GM18508 (cell line): Measurements from ENCODE around the gene ZNF518A.

Experiments used
- ATAC-seq: cut with Tn5 transposase; IDR thresholded peaks from one replicate; pipeline ENCODE4 v1.9.1; 2021; ENCODE audit warnings: moderate number of reproducible peaks; ENCODE audit not compliant: insufficient read depth, unreplicated experiment

The ZNF518A gene

GRCh38 chr10:96129387-96130325 lies at the start of gene ZNF518A:
ZNF518A (plus strand) TSS chr10:96130297; CDS start chr10:96156323, 26,026 bp downstream.
- peak; percentile 45 for ATAC-seq

- ATAC-seq, result no peak
Observed at GRCh38 chr10:96082153-96082552, 47.9 kb upstream of the ZNF518A start.

- no peak for ATAC-seq
Observed at GRCh38 chr10:96082748-96083147, 47.3 kb upstream of the ZNF518A start.

GRCh38 chr10:96089116-96089515 lies 41.0 kb upstream of the ZNF518A start:
- no peak for ATAC-seq

- peak; percentile 55 for ATAC-seq
Observed at GRCh38 chr10:96089670-96090462, 40.2 kb upstream of the ZNF518A start.

- ATAC-seq, result no peak
Observed at GRCh38 chr10:96090463-96090800, 39.7 kb upstream of the ZNF518A start.

- ATAC-seq, result no peak
Observed at GRCh38 chr10:96092999-96093767, 36.9 kb upstream of the ZNF518A start.

- no peak for ATAC-seq
Observed at GRCh38 chr10:96093948-96094347, 36.1 kb upstream of the ZNF518A start.

GRCh38 chr10:96096958-96097357 lies 33.1 kb upstream of the ZNF518A start:
- no peak for ATAC-seq

- no peak for ATAC-seq
Observed at GRCh38 chr10:96097865-96098264, 32.2 kb upstream of the ZNF518A start.

GRCh38 chr10:96107623-96108038 lies 22.5 kb upstream of the ZNF518A start:
- no peak for ATAC-seq

- ATAC-seq, result no peak
Observed at GRCh38 chr10:96112531-96112930, 17.6 kb upstream of the ZNF518A start.

- no peak for ATAC-seq
Observed at GRCh38 chr10:96118604-96119450, 11.3 kb upstream of the ZNF518A start.

GRCh38 chr10:96122824-96123223 lies 7.3 kb upstream of the ZNF518A start:
- no peak for ATAC-seq

- no peak for ATAC-seq
Observed at GRCh38 chr10:96124230-96125141, 5.6 kb upstream of the ZNF518A start.

- no peak for ATAC-seq
Observed at GRCh38 chr10:96125142-96125515, 5.0 kb upstream of the ZNF518A start.

- peak; percentile 26 for ATAC-seq
Observed at GRCh38 chr10:96130326-96130995, 364 bp downstream of the ZNF518A start.

GRCh38 chr10:96131621-96132020 lies 1.5 kb downstream of the ZNF518A start:
- no peak for ATAC-seq
